ENCODE data around the gene PIP4P1. TPM values are rescaled to one million over a fixed set of nuclear protein-coding genes. Genes with fewer than 3 reads are reported as not detected.
A peak's percentile ranks its signal among the peaks of the same experiment; 100 is the strongest.

The PIP4P1 gene
- total and polyA plus RNA-seq, 2 of the 8 experiments (the other 6 are each of a cell fraction or from before 2014, with no cell fraction given): 29.5 to 60.0 TPM

- Histone ChIP-seq H4K8ac (ENCODE audit: extremely low read depth, insufficient read depth, low read length) (no peak overlapping the region), H2BK120ac (replicated peaks; ENCODE audit: low read depth, low read length) (no peak overlapping the region), H2AFZ (ENCODE audit: low read length) (peak overlapping the region; percentile 70; the same call in 1 of the 2 replicates), H4K91ac (replicated peaks; ENCODE audit: insufficient read length, low read length) (no peak overlapping the region), H4K5ac (ENCODE audit: insufficient read length, low read depth, low read length) (no peak overlapping the region), H2AK5ac (ENCODE audit: low read depth, low read length) (no peak overlapping the region), H3K79me2 (ENCODE audit: control insufficient read depth in 1 of 2, insufficient read depth in 2 of 2, low read length in 2 of 2) (no peaks in the 10 kb centered on the region), H3K14ac (ENCODE audit: insufficient read length) (no peak overlapping the region), H3K27ac (ENCODE audit: low read depth, low read length) (no peak overlapping the region), H2BK12ac (ENCODE audit: low read depth, low read length) (no peak overlapping the region), H3K4me2 (ENCODE audit: insufficient read depth in 1 of 2, low read depth in 2 of 2, low read length in 2 of 2) (no peak overlapping the region), H3K23ac (ENCODE audit: insufficient read length) (no peak overlapping the region), H3K4me1 (replicated peaks in 1 of 4; ENCODE audit: control insufficient read depth in 3 of 4, insufficient read depth in 4 of 4, low read length in 3 of 4) (peaks cover 0 to 5% (median 2%) of the 10 kb centered on the region in 4 experiments; a peak in 2 of 7 replicates), H3K56ac (replicated peaks; ENCODE audit: insufficient read length, low read depth, low read length) (no peak overlapping the region), H2BK20ac (ENCODE audit: low read length) (no peak overlapping the region), H3K9ac (replicated peaks in 1 of 4; ENCODE audit: extremely low read depth in 1 of 4, low read depth in 3 of 4, low read length in 3 of 4) (no peak overlapping the region), H3K4ac (replicated peaks; ENCODE audit: insufficient read length, low read depth, low read length) (no peak overlapping the region), H3K27me3 (replicated peaks in 1 of 4; ENCODE audit: control insufficient read depth in 3 of 4, extremely low read depth in 1 of 4, insufficient read depth in 3 of 4, low read length in 3 of 4) (no peaks in the 10 kb centered on the region), H3K36me3 (ENCODE audit: control insufficient read depth in 2 of 4, insufficient read depth in 4 of 4, low read length in 3 of 4) (no peaks in the 10 kb centered on the region), H3K23me2 (ENCODE audit: low read depth, low read length) (peaks cover 2% of the 10 kb centered on the region; the same call in 1 of the 2 replicates), H2BK5ac (ENCODE audit: low read depth, low read length) (no peak overlapping the region), H3K79me1 (ENCODE audit: low read depth, low read length) (no peaks in the 10 kb centered on the region), H4K20me1 (replicated peaks in 1 of 2; ENCODE audit: control insufficient read depth in 1 of 2, insufficient read depth in 2 of 2, low read length in 2 of 2) (no peaks in the 10 kb centered on the region), H3K18ac (ENCODE audit: extremely low read depth, low read length) (no peak overlapping the region), H3K4me3 (ENCODE audit: extremely low read depth in 1 of 4, insufficient read depth in 2 of 4, low read depth in 3 of 4, low read length in 4 of 4) (no peak overlapping the region), H2BK15ac (ENCODE audit: low read length) (no peak overlapping the region), H3K9me3 (ENCODE audit: insufficient read depth in 2 of 2, low read depth in 1 of 2, low read length in 1 of 2) (peaks cover 0 to 5% of the 10 kb centered on the region in 2 experiments; a peak in 2 of 4 replicates)
- ChIA-PET POLR2A (ENCODE audit: partially characterized antibody) (interaction anchor here (1.2 to 1.5 kb wide), 3 partner anchors 24 to 38 kb away, joined by 4 to 10 read pairs (median 4); partner anchors contain the start of genes APEX1, OSGEP and PNP), CTCF (ENCODE audit: partially characterized antibody) (interaction anchor here (0.6 to 1.9 kb wide), 6 partner anchors 10 to 120 kb away, joined by 3 to 7 read pairs (median 4); no protein-coding TSS in a partner anchor)
- DNase-seq (ENCODE audit: low read depth in 1 of 2, low spot score in 2 of 2) (no peak), FAIRE-seq (no peak)
- 95% methylated on average over 2 of the region's 2 CpGs; no CpG with 5 or more reads in 1 of the 2 experiments for WGBS, 2 experiments (ENCODE audit: extremely low coverage in 1 of 2, insufficient coverage in 1 of 2, insufficient read length in 1 of 2, insufficient replicate concordance in 2 of 2, low coverage in 1 of 2, low lambda C conversion rate in 2 of 2, missing lambda C conversion rate in 1 of 2)
- TF ChIP-seq HDAC2 (IDR thresholded peaks at IDR 0.05; ENCODE audit: borderline replicate concordance in 1 of 2, low read depth in 2 of 2, low read length in 2 of 2): no peak
- no peak for TF ChIP-seq KDM1A (IDR thresholded peaks at IDR 0.05; ENCODE audit: borderline replicate concordance, low read length)
- TF ChIP-seq CBX8 (IDR thresholded peaks at IDR 0.05; ENCODE audit: borderline replicate concordance, low read depth, low read length): no peak
- no peak for TF ChIP-seq BACH1 (IDR thresholded peaks at IDR 0.05; ENCODE audit: low read length)
- TF ChIP-seq SAP30 (IDR thresholded peaks at IDR 0.05; ENCODE audit: insufficient read depth, insufficient replicate concordance, low read length): no peak
- no peak for TF ChIP-seq CREB1 (IDR thresholded peaks at IDR 0.05)
- TF ChIP-seq CTBP2 (IDR thresholded peaks at IDR 0.05; ENCODE audit: borderline replicate concordance, insufficient read depth, insufficient read length, low read length): no peak
- no peak for TF ChIP-seq POLR2A (IDR thresholded peaks at IDR 0.05; ENCODE audit: control extremely low read depth in 1 of 2, low read depth in 2 of 2, low read length in 2 of 2)
- TF ChIP-seq, protein P1, sequence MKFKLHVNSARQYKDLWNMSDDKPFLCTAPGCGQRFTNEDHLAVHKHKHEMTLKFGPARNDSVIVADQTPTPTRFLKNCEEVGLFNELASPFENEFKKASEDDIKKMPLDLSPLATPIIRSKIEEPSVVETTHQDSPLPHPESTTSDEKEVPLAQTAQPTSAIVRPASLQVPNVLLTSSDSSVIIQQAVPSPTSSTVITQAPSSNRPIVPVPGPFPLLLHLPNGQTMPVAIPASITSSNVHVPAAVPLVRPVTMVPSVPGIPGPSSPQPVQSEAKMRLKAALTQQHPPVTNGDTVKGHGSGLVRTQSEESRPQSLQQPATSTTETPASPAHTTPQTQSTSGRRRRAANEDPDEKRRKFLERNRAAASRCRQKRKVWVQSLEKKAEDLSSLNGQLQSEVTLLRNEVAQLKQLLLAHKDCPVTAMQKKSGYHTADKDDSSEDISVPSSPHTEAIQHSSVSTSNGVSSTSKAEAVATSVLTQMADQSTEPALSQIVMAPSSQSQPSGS (IDR thresholded peaks at IDR 0.05; ENCODE audit: low read length): no peak
- no peak for TF ChIP-seq CHD1 (IDR thresholded peaks at IDR 0.05; ENCODE audit: low read depth, low read length)
- no peak for TF ChIP-seq FOSL1 (IDR thresholded peaks at IDR 0.05; ENCODE audit: insufficient read depth, low read depth, low read length)
- no peak for TF ChIP-seq JUN (IDR thresholded peaks at IDR 0.05; ENCODE audit: low read depth, low read length)
Measured at GRCh38 chr14:20493634-20494033, 32.4 kb upstream of the PIP4P1 start.
